H1 (cell line): ENCODE data around the gene GNRHR. TPM values are rescaled to one million over a fixed set of nuclear protein-coding genes. Genes with fewer than 3 reads are reported as not detected.

Source experiments
- JUND ChIP-seq: IDR thresholded peaks from 2 replicates; pipeline ENCODE4 v1.6.1; 2011; ENCODE audit warnings: mild to moderate bottlenecking, improper control_type of control experiment, low read length
- KDM4A ChIP-seq: IDR thresholded peaks from one replicate; pipeline ENCODE4 v1.7.1; 2012; ENCODE audit warnings: low read depth, mild to moderate bottlenecking, moderate library complexity, low read length, inconsistent platforms; ENCODE audit not compliant: severe bottlenecking
- RAD21 ChIP-seq, 2 experiments: IDR thresholded peaks in 1 of 2; conservative IDR thresholded peaks in 1 of 2; 2 replicates each; pipeline ENCODE4 v1.6.1; 2011; ENCODE audit warnings: low read depth in 2 of 2, low read length in 2 of 2, improper control_type of control experiment in 1 of 2, inconsistent platforms in 1 of 2, mild to moderate bottlenecking in 1 of 2, moderate library complexity in 1 of 2
- polyA plus RNA-seq, 7 experiments: library from polyadenylated mRNA; depleted of rRNA in 3 of 7; stranded (reverse) in 5 of 7; unstranded in 2 of 7; fragments of >200 nt in 5 of 7; fragments of 200-250 nt in 2 of 7; gene quantifications; 1 replicate in 5 of 7; 2 replicates in 1 of 7; 4 replicates in 1 of 7; pipeline versions ENCODE4 v1.2.1 to v1.2.3, GENCODE V29; 2011 to 2013; ENCODE audit warnings: missing spikeins in 2 of 7, mixed read lengths in 2 of 7
- total RNA-seq: library from RNA; stranded (reverse); fragmentation: NEBNext Ultra II Directional; extraction: Animal tissue kit (Norgen Biotek cat#: 25700); gene quantifications from 2 replicates; pipeline ENCODE4 v1.2.1, GENCODE V29; 2021
- TF ChIP-seq, protein P1 (sequence below), 3 experiments: IDR thresholded peaks; 1 replicate in 2 of 3; 2 replicates in 1 of 3; pipeline versions ENCODE4 v1.5.1 to v1.6.1; 2011; ENCODE audit warnings: low read length in 3 of 3, mild to moderate bottlenecking in 3 of 3, inconsistent platforms in 2 of 3, low read depth in 1 of 3, moderate library complexity in 1 of 3; ENCODE audit not compliant: insufficient read depth in 1 of 3; ENCODE audit errors: control extremely low read depth in 1 of 3

Gene GNRHR
- total and polyA plus RNA-seq, 2 of the 8 experiments (the other 6 are each of a cell fraction or from before 2014, with no cell fraction given): not detected

DNA sequence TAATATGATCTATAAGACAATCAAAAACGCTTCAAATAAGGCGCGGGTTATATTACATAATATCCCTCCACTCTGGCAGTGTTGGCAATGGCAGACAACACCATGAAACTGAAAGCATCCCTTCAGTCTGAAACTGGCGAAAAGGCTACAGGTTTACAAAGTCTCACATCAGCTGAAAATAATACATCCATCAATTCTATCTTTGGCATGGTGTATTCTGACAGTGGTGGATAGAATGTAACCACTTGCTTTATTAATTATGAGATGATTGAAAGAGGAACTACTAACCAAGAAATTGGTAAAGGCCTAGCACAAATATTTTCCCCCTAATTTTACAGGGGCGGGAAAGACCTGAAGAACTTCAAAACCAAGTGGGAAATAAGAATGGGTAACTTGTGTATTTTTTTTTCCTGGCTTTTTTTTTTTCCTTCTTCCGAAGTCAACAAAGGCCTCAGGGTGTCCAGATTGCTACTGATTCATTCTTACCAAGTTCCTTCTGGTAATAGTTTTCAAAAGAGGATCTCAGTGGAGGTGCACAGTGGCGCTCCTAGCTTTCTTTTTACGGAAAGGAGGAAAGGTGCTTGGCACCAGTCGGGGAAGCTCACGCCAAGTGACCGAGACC lies 54.0 kb downstream of the GNRHR start (continued):
- TF ChIP-seq, protein P1, sequence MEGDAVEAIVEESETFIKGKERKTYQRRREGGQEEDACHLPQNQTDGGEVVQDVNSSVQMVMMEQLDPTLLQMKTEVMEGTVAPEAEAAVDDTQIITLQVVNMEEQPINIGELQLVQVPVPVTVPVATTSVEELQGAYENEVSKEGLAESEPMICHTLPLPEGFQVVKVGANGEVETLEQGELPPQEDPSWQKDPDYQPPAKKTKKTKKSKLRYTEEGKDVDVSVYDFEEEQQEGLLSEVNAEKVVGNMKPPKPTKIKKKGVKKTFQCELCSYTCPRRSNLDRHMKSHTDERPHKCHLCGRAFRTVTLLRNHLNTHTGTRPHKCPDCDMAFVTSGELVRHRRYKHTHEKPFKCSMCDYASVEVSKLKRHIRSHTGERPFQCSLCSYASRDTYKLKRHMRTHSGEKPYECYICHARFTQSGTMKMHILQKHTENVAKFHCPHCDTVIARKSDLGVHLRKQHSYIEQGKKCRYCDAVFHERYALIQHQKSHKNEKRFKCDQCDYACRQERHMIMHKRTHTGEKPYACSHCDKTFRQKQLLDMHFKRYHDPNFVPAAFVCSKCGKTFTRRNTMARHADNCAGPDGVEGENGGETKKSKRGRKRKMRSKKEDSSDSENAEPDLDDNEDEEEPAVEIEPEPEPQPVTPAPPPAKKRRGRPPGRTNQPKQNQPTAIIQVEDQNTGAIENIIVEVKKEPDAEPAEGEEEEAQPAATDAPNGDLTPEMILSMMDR (IDR thresholded peaks at IDR 0.05; ENCODE audit: control extremely low read depth in 1 of 3, insufficient read depth in 1 of 3, low read depth in 1 of 3, low read length in 3 of 3): no peak
- TF ChIP-seq RAD21 (IDR thresholded peaks at IDR 0.05 in 1 of 2, conservative IDR thresholded peaks at IDR 0.05 in 1 of 2; ENCODE audit: low read depth in 2 of 2, low read length in 2 of 2): no peak
- no peak for TF ChIP-seq JUND
- no peak for TF ChIP-seq KDM4A
